GM18517 (cell line): ENCODE measurements around the gene DNAH6.

Experiments used
- ATAC-seq: cut with Tn5 transposase; IDR thresholded peaks from one replicate; pipeline ENCODE4 v1.9.1; 2021; ENCODE audit warnings: mild to moderate bottlenecking, moderate library complexity; ENCODE audit not compliant: unreplicated experiment

Gene DNAH6

DNA sequence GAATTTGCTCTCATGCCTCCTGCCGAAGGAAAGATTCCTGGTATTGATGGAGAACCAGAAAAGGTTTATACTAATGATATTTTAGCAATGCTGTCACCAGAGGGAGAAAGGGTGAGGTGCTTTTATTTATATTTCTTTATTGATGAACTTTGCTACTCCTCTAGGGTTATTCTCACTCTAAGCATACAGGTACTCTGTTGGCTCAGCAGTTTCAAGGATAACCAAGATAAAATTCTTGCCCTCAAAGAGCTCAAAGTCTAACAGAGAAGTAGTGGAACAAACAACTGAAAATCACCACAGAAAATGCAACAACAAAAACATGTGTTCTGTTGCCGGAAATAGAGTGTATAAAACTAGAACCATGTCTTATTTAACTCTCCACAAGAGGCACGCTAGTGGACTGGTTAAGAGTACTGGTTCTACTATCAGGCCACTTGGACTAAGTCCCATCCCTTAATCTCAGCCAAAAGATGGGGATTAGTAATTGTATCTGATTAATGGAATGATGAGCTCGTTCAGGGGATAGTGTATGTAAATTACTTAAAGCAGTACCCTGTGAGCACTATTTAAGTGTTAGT, 103.6 kb downstream of the DNAH6 start:
- ATAC-seq, result no peak

GRCh38 chr2:84628486-84628885, 112.2 kb downstream of the DNAH6 start:
- no peak for ATAC-seq

DNA sequence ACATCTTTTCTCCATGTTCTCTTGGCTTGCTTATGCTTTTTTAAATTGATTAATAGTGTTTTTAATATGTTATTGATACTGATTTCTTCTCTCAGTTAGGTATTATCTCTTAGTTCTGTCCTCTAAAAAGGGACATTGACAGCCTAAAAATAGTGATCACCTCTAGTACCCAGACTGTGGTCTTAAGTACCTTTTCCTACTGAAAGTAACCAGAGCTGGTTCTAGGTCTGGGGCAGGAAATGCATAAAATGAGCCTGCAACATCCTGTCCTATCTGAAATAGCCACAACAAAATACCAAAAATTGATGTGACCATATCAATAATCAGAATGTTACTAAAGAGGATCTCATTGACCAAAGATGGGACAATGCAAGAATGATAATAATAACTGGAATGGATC, 113.3 kb downstream of the DNAH6 start:
- no peak for ATAC-seq

DNA sequence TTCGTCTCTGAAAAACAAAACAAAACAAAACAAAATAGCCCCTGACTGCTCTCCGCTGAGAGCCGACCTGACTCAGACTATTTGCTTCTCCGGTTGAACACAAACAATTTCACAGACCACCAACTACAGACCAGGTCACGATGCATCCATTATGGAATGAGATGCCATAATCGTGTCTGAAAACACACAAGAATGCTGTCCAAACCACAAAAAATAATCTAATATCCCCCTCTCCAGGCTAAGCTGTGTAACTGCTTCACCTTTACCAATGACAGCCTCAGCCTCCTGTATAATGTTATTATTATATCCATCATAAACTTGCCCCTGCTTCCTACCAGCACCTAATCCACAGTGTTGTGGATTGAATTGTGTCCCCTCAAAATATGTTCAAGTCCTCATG, 114.7 kb downstream of the DNAH6 start:
- no peak for ATAC-seq

DNA sequence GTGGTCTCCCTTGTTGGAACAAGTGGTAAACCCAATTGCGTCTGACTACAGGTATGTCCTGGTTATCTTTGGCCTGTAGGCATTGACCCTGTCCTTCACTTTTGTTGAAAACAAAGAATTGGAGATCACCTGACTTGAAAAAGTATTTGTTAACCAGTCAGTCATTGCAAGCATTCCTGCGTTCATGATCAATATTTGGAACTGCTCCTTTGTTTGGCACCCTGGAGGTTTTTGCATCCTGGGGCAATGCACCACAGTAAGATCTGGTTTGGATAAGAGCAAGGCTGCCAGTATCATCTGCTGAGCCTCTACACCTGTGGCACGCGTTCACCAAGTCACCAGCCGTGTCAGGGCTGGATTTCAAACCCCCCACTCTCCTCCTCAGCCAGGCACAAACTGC, 115.7 kb downstream of the DNAH6 start:
- no peak for ATAC-seq

GRCh38 chr2:84636080-84636971, 120.0 kb downstream of the DNAH6 start:
- no peak for ATAC-seq

DNA sequence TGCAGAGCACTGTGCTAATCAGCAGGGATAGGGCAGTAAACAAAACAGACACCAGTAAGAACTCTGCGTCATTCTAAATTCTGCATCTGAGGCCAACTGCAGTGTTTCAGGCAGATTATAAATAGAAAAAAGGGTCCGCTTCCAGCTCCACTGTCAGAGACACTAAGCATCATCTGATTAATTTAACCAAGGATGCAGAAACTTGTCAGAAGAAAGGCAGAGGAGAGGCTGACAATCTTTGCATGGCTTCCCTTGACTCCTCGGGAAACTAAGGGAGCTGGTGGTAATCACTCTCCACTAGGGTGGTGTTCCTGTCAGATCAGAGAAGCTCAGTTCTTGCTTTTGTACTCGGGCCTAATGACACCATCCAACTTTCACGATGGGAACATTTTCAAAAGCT, 123.5 kb downstream of the DNAH6 start:
- no peak for ATAC-seq

GRCh38 chr2:84640411-84640810, 124.1 kb downstream of the DNAH6 start:
- no peak for ATAC-seq

DNA sequence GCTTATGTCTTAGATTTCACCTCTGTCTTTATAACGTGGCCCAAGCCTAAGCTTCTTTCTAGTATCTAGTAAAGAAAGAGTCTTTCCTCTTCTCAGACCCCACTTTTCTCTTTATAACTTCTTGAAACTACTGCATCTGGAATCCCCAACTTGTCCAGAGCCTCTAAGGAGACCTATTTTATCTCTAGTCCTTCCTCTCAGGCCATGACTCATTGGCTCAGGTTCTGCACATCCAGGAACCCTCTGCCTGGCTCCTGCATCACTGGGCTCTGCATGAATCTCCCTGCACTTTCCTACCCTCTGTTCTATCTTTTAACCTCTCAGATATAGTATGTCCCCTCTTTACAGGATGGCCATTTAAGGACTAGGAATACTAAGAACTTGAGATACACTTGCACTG, 124.7 kb downstream of the DNAH6 start:
- ATAC-seq, result no peak

DNA sequence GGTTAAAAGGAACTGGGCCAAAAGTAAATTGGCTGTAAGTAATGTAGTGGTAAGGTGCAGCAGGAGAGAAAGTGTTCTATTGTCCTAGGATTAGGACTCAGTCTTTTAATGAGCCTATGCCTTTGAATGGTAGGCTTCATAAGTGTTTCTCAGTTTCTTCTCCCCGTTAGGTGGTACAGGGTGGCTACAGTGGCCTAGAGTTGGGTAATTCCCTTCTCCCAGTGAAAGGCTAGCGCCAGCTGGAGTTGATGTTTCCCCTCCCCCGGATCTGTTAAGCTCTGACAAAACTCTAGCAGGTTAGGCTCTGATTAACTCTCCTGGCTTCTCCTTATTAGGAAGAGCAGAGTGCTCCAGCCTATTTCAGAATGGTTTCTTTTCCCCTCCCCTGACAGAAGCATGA, 127.7 kb downstream of the DNAH6 start:
- no peak for ATAC-seq

GRCh38 chr2:84646514-84646913, 130.2 kb downstream of the DNAH6 start:
- ATAC-seq, result no peak

DNA sequence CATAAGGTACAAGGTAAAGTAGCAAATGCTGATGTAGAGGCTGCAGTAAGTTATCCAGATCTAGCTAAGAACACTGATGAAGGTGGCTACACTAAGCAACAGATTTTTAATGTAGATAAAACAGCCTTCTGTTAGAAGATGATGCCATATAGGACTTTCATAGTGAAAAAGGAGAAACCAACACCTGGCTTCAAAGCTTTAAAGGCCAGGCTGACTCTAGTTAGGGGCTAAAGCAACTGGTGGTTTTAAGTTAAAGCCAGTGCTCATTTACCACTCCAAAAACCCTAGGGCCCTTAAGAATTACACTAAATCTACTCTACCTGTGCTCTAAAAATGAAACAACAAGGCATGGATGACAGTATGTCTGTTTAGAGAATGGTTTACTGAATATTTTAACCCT, 131.0 kb downstream of the DNAH6 start:
- no peak for ATAC-seq

GRCh38 chr2:84649058-84649457, 132.8 kb downstream of the DNAH6 start:
- no peak for ATAC-seq

DNA sequence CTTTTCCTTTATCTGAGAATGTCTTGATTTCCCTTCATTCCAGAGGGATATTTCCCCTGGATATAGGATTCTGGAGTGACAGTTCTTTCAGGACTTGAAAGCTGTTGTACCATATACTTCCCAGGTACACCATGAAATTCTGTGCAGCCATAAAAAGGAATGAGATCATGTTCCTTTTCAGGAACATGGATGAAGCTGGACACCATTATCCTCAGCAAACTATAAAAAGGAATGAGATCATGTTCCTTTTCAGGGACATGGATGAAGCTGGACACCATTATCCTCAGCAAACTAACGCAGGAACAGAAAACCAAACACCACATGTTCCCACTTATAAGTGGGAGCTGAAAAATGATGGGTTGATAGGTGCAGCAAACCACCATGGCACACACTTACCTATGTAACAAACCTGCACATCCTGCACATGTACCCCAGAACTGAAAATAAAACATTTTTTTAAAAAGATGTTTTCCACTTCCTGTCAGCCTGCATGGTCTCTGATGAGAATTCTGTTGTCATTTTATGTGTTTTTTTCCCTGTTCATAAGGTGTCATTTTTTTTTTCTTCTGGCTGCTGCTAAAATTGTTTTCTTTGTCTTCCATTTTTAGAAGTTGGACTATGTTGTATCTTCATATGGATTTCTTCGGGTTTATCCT, 133.3 kb downstream of the DNAH6 start:
- no peak for ATAC-seq

- ATAC-seq, result no peak
Measured at GRCh38 chr2:84652431-84652830, 136.1 kb downstream of the DNAH6 start.

- no peak for ATAC-seq
Measured at GRCh38 chr2:84653302-84653701, 137.0 kb downstream of the DNAH6 start.

GRCh38 chr2:84654414-84654813, 138.1 kb downstream of the DNAH6 start:
- no peak for ATAC-seq

- no peak for ATAC-seq
Measured at GRCh38 chr2:84669122-84669521, 152.8 kb downstream of the DNAH6 start.

DNA sequence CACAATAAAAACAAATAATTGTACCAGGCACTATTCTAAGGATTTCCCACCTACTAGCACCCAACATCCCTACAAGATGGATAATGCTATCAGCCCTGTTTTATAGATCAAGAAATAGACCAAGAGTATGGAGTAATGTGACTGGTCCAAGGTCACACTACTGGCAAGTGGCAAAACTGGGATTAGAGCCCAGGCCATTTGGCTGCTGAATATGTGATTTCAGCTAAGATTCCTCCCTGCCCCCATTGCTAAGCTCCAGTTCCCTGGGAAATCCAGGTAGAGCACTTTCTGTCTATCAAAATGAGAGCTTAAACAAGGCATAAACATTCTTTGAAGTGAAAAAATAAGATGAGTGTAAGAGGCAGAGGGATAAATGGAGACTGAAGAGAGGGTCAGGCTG, 157.8 kb downstream of the DNAH6 start:
- ATAC-seq, result no peak

GRCh38 chr2:84674586-84674985, 158.3 kb downstream of the DNAH6 start:
- no peak for ATAC-seq

- no peak for ATAC-seq
Measured at GRCh38 chr2:84676295-84676694, 160.0 kb downstream of the DNAH6 start.

- ATAC-seq, result no peak
Measured at GRCh38 chr2:84678214-84678613, 161.9 kb downstream of the DNAH6 start.
